Left ventricle myocardium superior (tissue), 1 donor: Measurements from ENCODE around the gene IRF6. TPM values are rescaled to one million over a fixed set of nuclear protein-coding genes. Genes with fewer than 3 reads are reported as not detected.
A peak's percentile ranks its signal among the peaks of the same experiment; 100 is the strongest.

Source experiments
- ATAC-seq: fragments of 200-7000 bp; cut with Tn5 transposase; one replicate; pipeline ENCODE4 v1.9.1; 2020; ENCODE audit warnings: mild to moderate bottlenecking, moderate library complexity
- DNase-seq: peaks from one replicate; pipeline ENCODE4 v3.0.0-alpha.2; 2020
- intact Hi-C: fragments of 100-400 bp; cut with micrococcal nuclease; formaldehyde crosslinking; loops from one replicate; pipeline ENCODE4 v1.11.0; 2022
- total RNA-seq: library from RNA; stranded (reverse); fragmentation: NEBNext Ultra II Directional; extraction: Animal tissue kit (Norgen Biotek cat#: 25700); gene quantifications from one replicate; pipeline ENCODE4 v1.2.1, GENCODE V29; 2021
- donor health status: DM: no; HTN: yes; CAD: no; lungs with severe emphysema.

IRF6 gene
- total RNA-seq, 1 donor from 2014 or later = 48.5 TPM

DNA sequence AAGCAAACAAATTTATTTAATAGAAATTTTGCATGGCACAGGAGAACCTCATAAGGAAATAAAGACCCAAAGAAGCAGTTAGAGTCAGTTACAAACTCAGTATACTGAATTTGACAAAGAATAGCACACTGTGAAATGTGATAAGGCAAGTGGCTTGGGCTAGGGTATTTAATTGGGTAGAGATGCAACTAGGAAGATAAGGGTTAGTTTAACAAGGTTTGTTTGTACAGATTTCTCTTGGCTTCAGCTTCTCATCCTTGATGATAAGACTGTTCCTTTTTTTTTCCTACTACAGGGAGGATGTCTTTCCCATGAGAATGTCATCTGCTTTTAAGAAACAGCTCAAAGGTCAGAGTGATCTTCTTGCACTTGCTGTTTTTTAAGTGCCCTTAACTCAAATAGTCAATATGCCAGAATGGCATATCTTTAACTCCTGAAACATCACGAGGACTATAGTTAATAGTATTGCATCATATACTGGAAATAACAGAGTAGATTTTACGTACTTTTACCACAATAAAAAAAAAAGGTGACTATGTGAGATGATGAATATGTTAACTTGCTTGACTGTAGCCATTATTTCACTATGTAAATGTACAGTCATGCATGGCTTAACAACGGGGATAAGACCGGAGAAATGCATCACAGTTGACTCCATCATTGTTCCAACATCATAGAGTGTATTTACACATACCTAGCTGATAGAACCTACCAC is 59.3 kb downstream of the IRF6 start:
- intact Hi-C loops = loop anchor here (5.0 to 10.0 kb wide), 2 partner anchors 52 to 169 kb away; no protein-coding TSS in a partner anchor
- ATAC-seq = no peak
- DNase-seq = no peak

DNA sequence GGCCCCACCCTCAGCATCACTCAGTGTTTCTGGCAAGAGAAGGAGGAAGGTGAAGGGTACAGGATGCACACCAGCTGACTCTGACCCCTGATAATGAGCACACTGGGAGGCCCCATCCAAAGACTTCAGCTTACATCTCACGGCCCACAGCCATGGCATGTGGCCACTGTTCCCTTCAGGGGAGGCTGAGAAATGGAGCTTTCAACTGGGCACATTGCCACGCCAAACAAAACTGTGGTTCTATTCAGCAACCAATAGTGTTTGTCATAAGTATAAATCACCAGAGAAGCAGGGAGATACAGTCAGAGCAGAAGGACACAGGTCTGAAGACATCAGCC is 62.8 kb downstream of the IRF6 start:
- intact Hi-C loops = loop anchor here (10.0 kb wide), 1 partner anchor 48 kb away; no protein-coding TSS in a partner anchor
- peak; percentile 62 for DNase-seq

GRCh38 chr1:209742409-209743144 is 63.4 kb downstream of the IRF6 start:
- intact Hi-C loops = loop anchor here (10.0 kb wide), 1 partner anchor 48 kb away; no protein-coding TSS in a partner anchor
- DNase-seq = no peak
- ATAC-seq = peak; percentile 63

More for the DNA sequence above, 62.8 kb downstream of the IRF6 start:
- peak; percentile 23 for ATAC-seq

DNA sequence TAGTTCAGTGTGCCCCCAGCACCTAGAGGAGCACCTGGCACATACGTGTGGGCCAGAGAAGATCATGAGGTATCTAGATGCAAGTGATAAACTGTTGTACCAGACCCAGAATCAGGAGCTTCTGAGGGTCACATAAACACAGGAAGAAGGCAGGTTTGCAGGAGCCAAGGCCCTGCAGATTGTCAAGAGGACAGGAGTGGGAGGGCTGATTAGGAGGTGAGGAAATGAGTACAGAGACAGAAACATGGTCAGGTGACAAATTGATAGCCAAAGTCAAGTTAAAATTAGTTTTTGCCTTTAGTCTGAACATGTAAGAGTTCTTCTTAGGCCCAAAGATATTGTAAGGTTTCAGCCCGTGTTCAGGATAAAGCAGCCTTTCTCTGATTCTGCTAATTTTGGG is 64.1 kb downstream of the IRF6 start:
- DNase-seq (peak; percentile 38), ATAC-seq (peak; percentile 85)
- intact Hi-C loops = loop anchor here (10.0 kb wide), 1 partner anchor 47 kb away; no protein-coding TSS in a partner anchor

DNA sequence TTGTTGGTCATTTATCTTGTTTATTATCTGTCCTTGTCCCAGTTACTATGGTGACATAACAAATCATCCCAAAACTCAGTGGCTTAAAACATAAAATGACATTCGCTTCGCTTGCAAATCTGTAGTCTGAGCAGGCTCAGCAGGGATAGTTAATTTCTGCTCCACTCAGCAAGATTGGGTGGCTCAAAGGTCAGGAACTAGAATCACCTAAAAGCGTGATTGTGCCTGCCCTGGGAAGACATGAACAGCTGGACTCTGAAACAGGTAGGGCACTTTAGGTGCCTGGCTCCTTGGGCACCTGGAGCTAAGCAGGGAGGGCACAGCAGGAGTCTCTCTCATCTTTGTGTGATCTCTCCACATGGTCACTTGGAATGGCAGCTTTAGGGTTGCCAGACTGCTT is 64.7 kb downstream of the IRF6 start:
- ATAC-seq (no peak), DNase-seq (no peak)
- intact Hi-C loops = loop anchor here (10.0 kb wide), 1 partner anchor 46 kb away; no protein-coding TSS in a partner anchor

GRCh38 chr1:209738270-209738669 is 67.7 kb downstream of the IRF6 start:
- DNase-seq = no peak
- no peak for ATAC-seq
- intact Hi-C loops = no loop called here

DNA sequence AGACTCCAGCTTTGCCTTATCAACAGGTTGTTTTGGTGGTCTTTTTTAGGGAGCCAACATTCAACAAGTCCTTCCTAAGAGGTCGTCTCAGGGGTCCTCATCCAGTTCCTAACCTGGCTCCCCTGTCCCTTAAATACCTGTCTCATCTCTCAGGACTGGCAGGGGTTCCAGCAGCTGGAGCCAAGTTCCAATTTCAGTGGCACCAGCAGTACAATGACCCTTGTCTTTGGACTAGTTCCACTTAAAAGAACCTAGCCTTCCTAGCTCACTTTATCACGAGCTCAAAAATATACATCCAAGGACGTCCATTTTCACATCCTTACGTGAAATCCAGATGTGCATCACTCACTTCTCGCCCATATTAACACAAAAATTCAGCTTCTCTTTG is 68.8 kb downstream of the IRF6 start:
- intact Hi-C loops = no loop called here
- DNase-seq = no peak
- ATAC-seq = no peak

DNA sequence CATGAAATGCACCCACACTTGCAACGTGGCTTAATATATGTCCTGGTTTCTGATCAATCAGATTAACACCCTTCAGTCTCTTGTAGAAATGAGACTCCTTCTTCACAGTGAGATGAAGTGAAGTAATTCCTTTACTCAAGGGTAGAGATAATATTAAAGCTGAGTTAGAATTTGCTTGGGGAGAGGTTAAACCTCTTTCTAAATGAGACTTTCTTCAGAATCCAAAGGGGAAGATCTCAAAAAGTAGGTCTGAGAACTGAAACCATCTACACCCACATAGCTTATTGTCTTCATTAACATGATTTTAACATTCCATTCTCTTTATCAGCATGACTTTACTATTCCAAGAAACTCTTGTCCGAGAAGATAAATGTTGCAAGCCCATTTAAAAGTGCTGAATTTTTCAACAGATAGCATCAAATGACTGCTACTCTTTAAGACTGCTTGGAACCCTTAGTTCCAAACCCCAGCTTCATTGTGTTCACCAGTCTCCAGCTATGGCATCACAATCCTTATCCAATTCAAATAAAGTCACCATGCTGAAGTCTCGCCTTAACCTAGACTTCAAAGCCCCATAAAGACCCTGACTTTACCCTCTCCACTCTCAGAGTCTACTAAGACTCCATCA is 69.3 kb downstream of the IRF6 start:
- DNase-seq (no peak), ATAC-seq (no peak)
- intact Hi-C loops = no loop called here

Other genes starting within 250 kb of the IRF6 start
- gene CAMK1G, start 222.4 kb downstream of the IRF6 start, total RNA-seq = not detected
- gene LAMB3, start 153.7 kb downstream of the IRF6 start, total RNA-seq = 5.2 TPM
- 594 TPM for gene G0S2, start 130.7 kb downstream of the IRF6 start, total RNA-seq
- gene HSD11B1, start 101.3 kb downstream of the IRF6 start, total RNA-seq = 2.8 TPM
- gene TRAF3IP3, start 50.1 kb downstream of the IRF6 start, total RNA-seq = 1.9 TPM
- 2.0 TPM for gene C1orf74, start 21.6 kb downstream of the IRF6 start, total RNA-seq
- gene UTP25, start 21.8 kb upstream of the IRF6 start, total RNA-seq = 2.5 TPM
- gene SYT14, start 132.1 kb upstream of the IRF6 start, total RNA-seq = not detected